ENCODE results near the gene LRRC14B.

- TF ChIP-seq, protein P1, sequence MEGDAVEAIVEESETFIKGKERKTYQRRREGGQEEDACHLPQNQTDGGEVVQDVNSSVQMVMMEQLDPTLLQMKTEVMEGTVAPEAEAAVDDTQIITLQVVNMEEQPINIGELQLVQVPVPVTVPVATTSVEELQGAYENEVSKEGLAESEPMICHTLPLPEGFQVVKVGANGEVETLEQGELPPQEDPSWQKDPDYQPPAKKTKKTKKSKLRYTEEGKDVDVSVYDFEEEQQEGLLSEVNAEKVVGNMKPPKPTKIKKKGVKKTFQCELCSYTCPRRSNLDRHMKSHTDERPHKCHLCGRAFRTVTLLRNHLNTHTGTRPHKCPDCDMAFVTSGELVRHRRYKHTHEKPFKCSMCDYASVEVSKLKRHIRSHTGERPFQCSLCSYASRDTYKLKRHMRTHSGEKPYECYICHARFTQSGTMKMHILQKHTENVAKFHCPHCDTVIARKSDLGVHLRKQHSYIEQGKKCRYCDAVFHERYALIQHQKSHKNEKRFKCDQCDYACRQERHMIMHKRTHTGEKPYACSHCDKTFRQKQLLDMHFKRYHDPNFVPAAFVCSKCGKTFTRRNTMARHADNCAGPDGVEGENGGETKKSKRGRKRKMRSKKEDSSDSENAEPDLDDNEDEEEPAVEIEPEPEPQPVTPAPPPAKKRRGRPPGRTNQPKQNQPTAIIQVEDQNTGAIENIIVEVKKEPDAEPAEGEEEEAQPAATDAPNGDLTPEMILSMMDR (IDR thresholded peaks at IDR 0.05; ENCODE audit: low read depth, low read length, poor library complexity, severe bottlenecking): no peak
- no peak for TF ChIP-seq EZH2phosphoT487 (IDR thresholded peaks at IDR 0.05; ENCODE audit: borderline replicate concordance, low read length)
These were observed 37.6 kb downstream of the LRRC14B start for GRCh38 chr5:228886-229285.

Measured in DOHH2 (cell line).